GM18873 (cell line): ENCODE data around the gene GRIN2A.

Experiments
- ATAC-seq: cut with Tn5 transposase; IDR thresholded peaks from one replicate; pipeline ENCODE4 v1.9.1; 2021; ENCODE audit warnings: mild to moderate bottlenecking, moderate library complexity, moderate number of reproducible peaks; ENCODE audit not compliant: unreplicated experiment, low FRiP score

Gene GRIN2A

GRCh38 chr16:9840761-9841665 is 341.2 kb downstream of the GRIN2A start:
- no peak for ATAC-seq

GRCh38 chr16:9837481-9837880 is 344.7 kb downstream of the GRIN2A start:
- ATAC-seq: no peak

- ATAC-seq: no peak
Observed at GRCh38 chr16:9836118-9836736, 346.0 kb downstream of the GRIN2A start.

GRCh38 chr16:9827062-9827752 is 355.0 kb downstream of the GRIN2A start:
- ATAC-seq: no peak

- no peak for ATAC-seq
Observed at GRCh38 chr16:9826656-9827055, 355.6 kb downstream of the GRIN2A start.

- ATAC-seq: no peak
Observed at GRCh38 chr16:9824200-9825068, 357.8 kb downstream of the GRIN2A start.

GRCh38 chr16:9823510-9823909 is 358.7 kb downstream of the GRIN2A start:
- no peak for ATAC-seq

- no peak for ATAC-seq
Observed at GRCh38 chr16:9821970-9822369, 360.3 kb downstream of the GRIN2A start.

- ATAC-seq: no peak
Observed at GRCh38 chr16:9821331-9821730, 360.9 kb downstream of the GRIN2A start.

- no peak for ATAC-seq
Observed at GRCh38 chr16:9820476-9821246, 361.6 kb downstream of the GRIN2A start.

GRCh38 chr16:9818702-9819101 is 363.5 kb downstream of the GRIN2A start:
- no peak for ATAC-seq

- no peak for ATAC-seq
Observed at GRCh38 chr16:9817586-9817985, 364.6 kb downstream of the GRIN2A start.

GRCh38 chr16:9816644-9817043 is 365.6 kb downstream of the GRIN2A start:
- no peak for ATAC-seq

GRCh38 chr16:9813665-9814064 is 368.6 kb downstream of the GRIN2A start:
- no peak for ATAC-seq

- ATAC-seq: no peak
Observed at GRCh38 chr16:9808210-9808609, 374.0 kb downstream of the GRIN2A start.

GRCh38 chr16:9807302-9807701 is 374.9 kb downstream of the GRIN2A start:
- ATAC-seq: no peak

- no peak for ATAC-seq
Observed at GRCh38 chr16:9805109-9805508, 377.1 kb downstream of the GRIN2A start.

GRCh38 chr16:9802160-9802559 is 380.1 kb downstream of the GRIN2A start:
- no peak for ATAC-seq

- no peak for ATAC-seq
Observed at GRCh38 chr16:9801651-9802050, 380.6 kb downstream of the GRIN2A start.
